Measurements from ENCODE around the gene KIRREL3. TPM values are rescaled to one million over a fixed set of nuclear protein-coding genes. Genes with fewer than 3 reads are reported as not detected.
A peak's percentile ranks its signal among the peaks of the same experiment; 100 is the strongest.

KIRREL3 gene
- not detected in 2 replicates for total RNA-seq (2011; cell fraction: chromatin; rRNA removed; ENCODE audit: low replicate concordance)
- total RNA-seq (2011; cell fraction: nucleolus; rRNA removed): not detected in 2 replicates
- total RNA-seq (2011; cell fraction: nucleoplasm; rRNA removed): not detected in 2 replicates
- total RNA-seq (2014; rRNA removed) (not detected in 2 replicates), total RNA-seq (2014; rRNA removed; fragmentation: Illumina TruSeq; extraction: Trizol) (not detected in 2 replicates), total RNA-seq (2015; rRNA removed; fragmentation: Illumina TruSeq; extraction: Trizol) (0.04 TPM in 1 of 2 replicates, not detected in the other), total RNA-seq (2021) (not detected in 2 replicates), polyA plus RNA-seq (2011; rRNA removed) (not detected in 2 replicates), polyA plus RNA-seq (2014; fragmentation: Illumina TruSeq; extraction: Trizol) (not detected in 2 replicates), polyA plus RNA-seq (2014; fragmentation: Nextera tagmentation; extraction: Ambion mirVana) (under 1 TPM in 1 of 2 experiments, not detected in 1; 0.10 TPM), polyA plus RNA-seq (2014; rRNA removed) (not detected in 2 replicates), polyA minus RNA-seq (2011; rRNA and poly(A)+ RNA removed) (not detected in 2 replicates), Bru-seq, nascent RNA (percentile 0 among the genes with signal in this experiment), BruChase-seq, experiment 1, labeled RNA remaining after a 2-hour chase (not detected), BruChase-seq, experiment 2, labeled RNA remaining after a 6-hour chase (percentile 0 among the genes with signal in this experiment)
- polyA plus RNA-seq (2011; cell fraction: cytosol; rRNA removed): not detected in 2 replicates
- not detected in 2 replicates for polyA plus RNA-seq (2011; cell fraction: nucleus; rRNA removed)
- polyA plus RNA-seq (2012): 0.36 and 0.44 TPM in 2 replicates
- not detected in 2 replicates for polyA minus RNA-seq (2011; cell fraction: cytosol; rRNA and poly(A)+ RNA removed)
- polyA minus RNA-seq (2011; cell fraction: nucleus; rRNA and poly(A)+ RNA removed): not detected in 2 replicates
- long read RNA-seq, experiment 1: 0 reads
- long read RNA-seq, experiment 2: 0 reads
- long read RNA-seq, experiment 3: 0 reads

GRCh38 chr11:127000291-127000968 lies at the start of gene KIRREL3:
Gene KIRREL3, minus strand, starts transcription at chr11:127000770.
- in situ Hi-C loops (cut with MboI): no loop called here
- no peak for ATAC-seq
- WGBS (ENCODE audit: insufficient coverage, low coverage, missing lambda C conversion rate): under 1% methylated on average over 29 of the region's 42 CpGs
- TF ChIP-seq PTBP1 (IDR thresholded peaks at IDR 0.05; ENCODE audit: low read depth, low read length) (no peak), ZNF655 (CRISPR knock-in tag; IDR thresholded peaks at IDR 0.05) (no peak), TRIM28 (IDR thresholded peaks at IDR 0.05) (no peak), POLR2AphosphoS5 (IDR thresholded peaks at IDR 0.05; ENCODE audit: control insufficient read depth, insufficient read depth, low read depth, low read length) (no peak), ARID2 (IDR thresholded peaks at IDR 0.05) (no peak), HES1 (IDR thresholded peaks at IDR 0.05; ENCODE audit: low read depth) (no peak), HINFP (tag; conservative IDR thresholded peaks at IDR 0.05; ENCODE audit: low read depth) (no peak), CBFA2T2 (conservative IDR thresholded peaks at IDR 0.05) (no peak), NFATC3 (IDR thresholded peaks at IDR 0.05) (no peak)
- TF ChIP-seq, protein P1, sequence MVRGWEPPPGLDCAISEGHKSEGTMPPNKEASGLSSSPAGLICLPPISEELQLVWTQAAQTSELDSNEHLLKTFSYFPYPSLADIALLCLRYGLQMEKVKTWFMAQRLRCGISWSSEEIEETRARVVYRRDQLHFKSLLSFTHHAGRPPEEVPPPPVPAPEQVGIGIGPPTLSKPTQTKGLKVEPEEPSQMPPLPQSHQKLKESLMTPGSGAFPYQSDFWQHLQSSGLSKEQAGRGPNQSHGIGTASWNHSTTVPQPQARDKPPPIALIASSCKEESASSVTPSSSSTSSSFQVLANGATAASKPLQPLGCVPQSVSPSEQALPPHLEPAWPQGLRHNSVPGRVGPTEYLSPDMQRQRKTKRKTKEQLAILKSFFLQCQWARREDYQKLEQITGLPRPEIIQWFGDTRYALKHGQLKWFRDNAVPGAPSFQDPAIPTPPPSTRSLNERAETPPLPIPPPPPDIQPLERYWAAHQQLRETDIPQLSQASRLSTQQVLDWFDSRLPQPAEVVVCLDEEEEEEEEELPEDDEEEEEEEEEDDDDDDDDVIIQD (CRISPR knock-in tag; IDR thresholded peaks at IDR 0.05): no peak
- TF ChIP-seq, protein P2, sequence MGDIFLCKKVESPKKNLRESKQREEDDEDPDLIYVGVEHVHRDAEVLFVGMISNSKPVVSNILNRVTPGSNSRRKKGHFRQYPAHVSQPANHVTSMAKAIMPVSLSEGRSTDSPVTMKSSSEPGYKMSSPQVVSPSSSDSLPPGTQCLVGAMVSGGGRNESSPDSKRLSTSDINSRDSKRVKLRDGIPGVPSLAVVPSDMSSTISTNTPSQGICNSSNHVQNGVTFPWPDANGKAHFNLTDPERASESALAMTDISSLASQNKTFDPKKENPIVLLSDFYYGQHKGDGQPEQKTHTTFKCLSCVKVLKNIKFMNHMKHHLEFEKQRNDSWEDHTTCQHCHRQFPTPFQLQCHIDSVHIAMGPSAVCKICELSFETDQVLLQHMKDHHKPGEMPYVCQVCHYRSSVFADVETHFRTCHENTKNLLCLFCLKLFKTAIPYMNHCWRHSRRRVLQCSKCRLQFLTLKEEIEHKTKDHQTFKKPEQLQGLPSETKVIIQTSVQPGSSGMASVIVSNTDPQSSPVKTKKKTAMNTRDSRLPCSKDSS (IDR thresholded peaks at IDR 0.05; ENCODE audit: low read depth, partially characterized antibody): no peak

More at GRCh38 chr11:127000291-127000968, at the start of gene KIRREL3:
- Histone ChIP-seq H3K79me2 (ENCODE audit: control insufficient read depth, insufficient read depth, low read length) (no peaks in the 10 kb centered on the region), H2AFZ (ENCODE audit: low read depth, low read length) (no peak within 1 kb of the TSS), H3K27me3 (ENCODE audit: control insufficient read depth in 2 of 2, insufficient read depth in 2 of 2, low read length in 2 of 2) (peaks cover 15 to 24% of the 10 kb centered on the region in 2 experiments; a peak in 3 of 5 replicates), H3K36me3 (ENCODE audit: control insufficient read depth, insufficient read depth, low read length) (no peaks in the 10 kb centered on the region), H3K4me3 (no peak within 1 kb of the TSS), H3K4me2 (ENCODE audit: insufficient read depth, low read length) (no peak within 1 kb of the TSS), H3K9me3 (replicated peaks; ENCODE audit: control insufficient read depth, insufficient read depth, low read depth, low read length) (no peaks in the 10 kb centered on the region), H3K9ac (ENCODE audit: insufficient read depth in 1 of 2, low read depth in 2 of 2, low read length in 2 of 2) (no peak within 1 kb of the TSS), H3K9me1 (ENCODE audit: control insufficient read depth, insufficient read depth, low read length) (no peaks in the 10 kb centered on the region), H3K27ac (ENCODE audit: extremely low read depth, low read depth, low read length) (no peak within 1 kb of the TSS), H4K20me1 (replicated peaks; ENCODE audit: control insufficient read depth, insufficient read depth, low read length) (no peaks in the 10 kb centered on the region), H3K4me1 (replicated peaks in 1 of 2; ENCODE audit: control insufficient read depth in 2 of 2, insufficient read depth in 2 of 2, low read length in 2 of 2) (peaks cover 0 to 4% of the 10 kb centered on the region in 2 experiments; a peak in 1 of 5 replicates)
- ChIA-PET CTCF (ENCODE audit: low intra/inter-chr PET ratio) (no interaction called here), POLR2A (no interaction called here)
- intact Hi-C loops (cut with micrococcal nuclease): no loop called here
- FAIRE-seq (no peak), DNase-seq (ENCODE audit: extremely low read depth in 1 of 4, low spot score in 3 of 4) (no peak)
- no TSS peak for BruUV-seq (replicated peaks)

Measured in K562 (cell line).